Testis (tissue), 2 donors: ENCODE results near the gene ZNF22.
"Not testable (repeated sequence)": the region's sequence is repeated elsewhere in the genome, so short reads cannot be mapped to it uniquely, and the experiment has no call there.

Experiments
- POLR2A ChIP-seq: fragments of 450-650 bp; IDR thresholded peaks from one replicate; pipeline ENCODE4 v1.6.1; 2017; ENCODE audit warnings: antibody characterized with exemption, mild to moderate bottlenecking, moderate library complexity
- TF ChIP-seq, protein P1 (sequence below), 3 experiments: fragments of 450-650 bp in 2 of 3; fragments of 200-600 bp in 1 of 3; sonication (generic) in 1 of 3; IDR thresholded peaks; one replicate each; pipeline ENCODE4 v1.5.1; 2016 to 2019; ENCODE audit warnings: antibody characterized with exemption in 3 of 3, mild to moderate bottlenecking in 2 of 3, moderate library complexity in 1 of 3

DNA sequence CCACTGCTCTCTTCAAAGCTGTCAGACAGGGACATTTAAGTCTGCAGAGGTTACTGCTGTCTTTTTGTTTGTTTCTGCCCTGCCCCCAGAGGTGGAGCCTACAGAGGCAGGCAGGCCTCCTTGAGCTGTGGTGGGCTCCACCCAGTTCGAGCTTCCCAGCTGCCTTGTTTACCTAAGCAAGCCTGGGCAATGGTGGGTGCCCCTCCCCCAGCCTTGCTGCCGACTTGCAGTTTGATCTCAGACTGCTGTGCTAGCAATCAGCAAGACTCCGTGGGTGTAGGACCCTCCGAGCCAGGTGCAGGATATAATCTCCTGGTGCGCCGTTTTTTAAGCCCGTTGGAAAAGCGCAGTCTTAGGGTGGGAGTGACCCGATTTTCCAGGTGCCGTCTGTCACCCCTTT, 13.8 kb downstream of the ZNF22 start:
- TF ChIP-seq, protein P1, sequence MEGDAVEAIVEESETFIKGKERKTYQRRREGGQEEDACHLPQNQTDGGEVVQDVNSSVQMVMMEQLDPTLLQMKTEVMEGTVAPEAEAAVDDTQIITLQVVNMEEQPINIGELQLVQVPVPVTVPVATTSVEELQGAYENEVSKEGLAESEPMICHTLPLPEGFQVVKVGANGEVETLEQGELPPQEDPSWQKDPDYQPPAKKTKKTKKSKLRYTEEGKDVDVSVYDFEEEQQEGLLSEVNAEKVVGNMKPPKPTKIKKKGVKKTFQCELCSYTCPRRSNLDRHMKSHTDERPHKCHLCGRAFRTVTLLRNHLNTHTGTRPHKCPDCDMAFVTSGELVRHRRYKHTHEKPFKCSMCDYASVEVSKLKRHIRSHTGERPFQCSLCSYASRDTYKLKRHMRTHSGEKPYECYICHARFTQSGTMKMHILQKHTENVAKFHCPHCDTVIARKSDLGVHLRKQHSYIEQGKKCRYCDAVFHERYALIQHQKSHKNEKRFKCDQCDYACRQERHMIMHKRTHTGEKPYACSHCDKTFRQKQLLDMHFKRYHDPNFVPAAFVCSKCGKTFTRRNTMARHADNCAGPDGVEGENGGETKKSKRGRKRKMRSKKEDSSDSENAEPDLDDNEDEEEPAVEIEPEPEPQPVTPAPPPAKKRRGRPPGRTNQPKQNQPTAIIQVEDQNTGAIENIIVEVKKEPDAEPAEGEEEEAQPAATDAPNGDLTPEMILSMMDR (IDR thresholded peaks at IDR 0.05) = not testable (repeated sequence)
- TF ChIP-seq POLR2A = not testable (repeated sequence)
